ENCODE measurements around the gene EVI5.
"Not testable (repeated sequence)": the region's sequence is repeated elsewhere in the genome, so short reads cannot be mapped to it uniquely, and the experiment has no call there.

The EVI5 gene

DNA sequence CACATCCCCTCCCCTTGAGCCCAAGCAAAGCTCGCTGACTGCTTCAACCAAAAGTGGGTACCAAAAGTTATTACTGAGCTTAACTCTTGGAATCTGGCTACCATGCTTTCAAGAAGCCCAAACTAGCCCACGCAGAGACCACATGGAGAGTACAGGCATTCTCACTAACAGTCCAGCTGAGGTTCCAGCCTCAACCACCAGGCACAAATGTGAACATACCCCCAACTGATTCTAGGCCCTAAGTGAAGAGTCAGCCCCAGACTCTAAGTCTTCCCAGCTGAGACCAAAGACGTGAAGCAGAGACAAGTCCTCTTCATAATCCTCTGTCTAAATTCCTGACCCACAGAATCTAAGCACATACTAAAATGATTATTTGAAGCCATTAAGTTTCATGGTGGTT is 36.8 kb downstream of the EVI5 start:
- no peak for DNase-seq (ENCODE audit: low read depth)

DNA sequence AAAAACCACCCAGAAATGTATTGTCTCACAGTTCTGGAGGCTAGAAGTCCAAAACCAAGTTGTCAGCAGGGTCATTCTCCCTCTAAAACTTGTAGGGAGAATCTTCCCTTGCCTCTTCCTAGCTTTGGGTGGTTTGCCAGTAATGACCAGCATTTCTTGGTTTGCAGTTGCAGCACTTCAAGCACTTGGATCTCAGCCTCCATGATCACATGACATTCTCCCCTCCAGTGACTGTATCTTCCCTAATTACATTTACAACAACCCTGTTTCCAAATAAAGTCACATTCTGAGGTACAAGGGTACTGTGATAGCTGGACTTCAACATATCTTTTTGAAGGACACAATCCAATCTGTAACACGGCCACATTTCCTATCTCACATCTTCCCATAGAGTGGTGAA is 37.2 kb downstream of the EVI5 start:
- DNase-seq (ENCODE audit: low read depth), result no peak

DNA sequence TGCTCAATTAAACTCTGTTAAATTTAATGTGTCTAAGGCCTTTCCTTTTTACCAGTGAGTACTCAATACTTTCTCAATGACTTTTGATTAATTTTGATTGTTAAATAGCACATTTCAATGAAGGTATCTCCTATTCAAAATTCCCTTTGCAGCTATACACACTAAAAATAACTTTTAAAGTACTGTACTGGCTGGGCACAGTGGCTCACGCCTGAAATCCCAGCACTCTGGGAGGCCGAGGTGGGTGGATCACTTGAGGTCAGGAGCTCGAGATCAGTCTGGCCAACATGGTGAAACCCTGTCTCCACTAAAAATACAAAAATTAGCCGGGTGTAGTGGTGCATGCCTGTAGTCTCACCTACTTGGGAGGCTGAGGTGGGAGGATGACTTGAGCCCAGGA is 38.7 kb downstream of the EVI5 start:
- not testable (repeated sequence) for DNase-seq (ENCODE audit: low read depth)

DNA sequence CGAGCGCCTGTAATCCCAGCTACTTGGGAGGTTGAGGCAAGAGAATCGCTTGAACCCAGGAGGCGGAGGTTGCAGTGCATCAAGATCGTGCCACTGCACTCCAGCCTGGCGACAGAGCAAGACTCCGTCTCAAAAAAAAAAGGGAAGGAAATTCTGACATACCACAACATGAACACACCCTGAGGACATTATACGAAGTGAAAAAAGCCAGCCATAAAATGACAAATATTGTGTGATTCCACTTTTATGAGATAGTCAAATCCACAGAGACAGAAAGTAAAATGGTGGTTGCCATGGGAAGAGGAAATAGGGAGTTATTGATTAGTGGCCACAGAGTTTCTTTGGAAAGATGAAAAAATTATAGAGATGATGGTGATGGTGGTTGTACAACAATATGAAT is 41.7 kb downstream of the EVI5 start:
- DNase-seq (ENCODE audit: low read depth), result no peak

DNA sequence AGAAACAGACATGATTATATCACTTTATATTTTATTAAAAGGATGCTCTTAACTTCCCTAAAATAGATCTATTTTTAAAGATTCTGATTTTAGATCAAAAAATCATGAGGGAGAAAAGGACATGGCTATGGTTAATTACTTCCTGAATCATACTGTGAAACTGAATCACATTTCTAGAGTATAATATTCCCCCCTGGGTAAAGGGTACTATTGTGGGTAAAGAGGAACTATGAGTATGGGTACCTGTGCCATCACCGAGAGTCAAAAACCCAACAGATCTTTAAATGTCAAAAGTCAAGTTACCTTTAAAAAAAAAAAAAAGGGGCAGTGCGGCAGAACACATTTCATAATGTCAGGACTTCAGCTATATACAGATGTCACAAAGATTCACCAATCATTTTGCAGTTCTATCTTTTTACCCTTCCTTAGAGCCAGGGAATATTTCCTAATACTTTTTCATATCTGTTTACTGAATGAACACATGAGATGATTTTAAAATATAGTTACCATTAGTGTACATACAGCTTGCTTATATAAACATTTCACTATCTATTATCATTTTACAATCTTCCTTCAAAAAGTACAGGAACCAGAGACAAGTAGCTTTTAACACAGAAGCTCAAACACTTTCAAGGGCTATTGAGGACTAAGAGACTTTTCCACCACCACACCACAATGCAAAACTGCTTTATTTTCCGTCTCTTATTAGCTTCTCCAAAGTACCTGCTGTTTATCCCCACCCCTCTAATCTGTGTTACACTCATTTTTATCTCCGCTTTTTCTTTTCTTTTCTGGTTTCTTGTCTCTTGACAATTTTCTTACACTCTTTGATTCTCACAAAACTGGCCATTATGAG is 45.0 kb downstream of the EVI5 start:
- DNase-seq (ENCODE audit: low read depth), result no peak

DNA sequence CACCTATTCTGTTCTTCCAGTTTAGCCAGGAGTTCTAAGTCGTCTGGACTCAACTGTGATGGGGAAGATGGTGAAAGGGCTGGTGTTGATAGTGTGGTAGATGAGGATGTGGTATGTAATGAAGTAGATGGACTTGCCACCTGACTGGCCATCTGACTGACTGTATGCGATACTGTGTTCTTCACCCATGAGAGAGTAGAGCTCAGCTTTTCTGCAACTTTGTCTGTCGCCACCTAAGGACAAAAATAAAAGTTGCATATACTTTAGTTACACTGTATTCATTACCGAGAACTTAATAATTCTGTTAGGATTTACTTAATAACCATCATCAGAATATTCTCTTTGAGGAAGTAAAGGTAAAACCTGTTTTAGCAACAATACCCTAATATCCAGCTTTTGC is 48.5 kb downstream of the EVI5 start:
- no peak for DNase-seq (ENCODE audit: low read depth)

DNA sequence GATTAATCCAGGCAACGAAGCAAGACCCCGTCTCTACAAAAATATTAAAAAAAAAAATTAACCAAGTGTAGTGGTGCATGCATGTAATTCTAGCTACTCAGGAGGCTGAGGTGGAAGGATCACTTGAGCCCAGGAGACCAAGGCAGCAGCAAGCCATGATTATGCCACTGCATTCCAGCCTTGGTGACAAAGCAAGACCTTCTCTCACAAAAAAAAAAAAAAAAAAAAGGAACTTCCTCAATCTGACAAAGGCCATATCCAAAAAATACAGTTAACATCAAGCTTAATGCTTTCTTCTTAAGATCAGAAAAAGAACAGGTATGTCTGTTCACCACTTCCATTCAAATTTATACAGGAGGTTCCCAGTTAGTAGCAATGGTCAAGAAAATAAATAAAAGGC is 54.4 kb downstream of the EVI5 start:
- DNase-seq (ENCODE audit: low read depth), result no peak

DNA sequence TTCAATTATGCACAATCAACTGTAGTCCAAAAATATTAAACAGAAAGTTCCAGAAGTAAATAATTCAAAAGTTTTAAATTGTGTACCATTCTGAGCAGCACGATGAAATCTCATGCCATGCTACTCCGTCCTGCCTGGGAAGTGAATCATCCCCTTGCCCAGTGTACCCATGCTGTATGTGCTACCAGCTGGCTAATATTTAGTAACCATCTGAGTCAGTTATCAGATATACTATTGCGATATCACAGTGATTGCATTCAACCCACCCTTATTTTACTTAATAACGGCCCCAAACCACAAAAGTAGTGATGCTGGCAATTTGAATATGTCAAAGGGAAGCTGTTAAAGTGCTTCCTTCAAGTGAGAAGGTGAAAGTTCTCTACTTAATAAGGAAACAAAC is 56.2 kb downstream of the EVI5 start:
- DNase-seq (ENCODE audit: low read depth), result no peak

DNA sequence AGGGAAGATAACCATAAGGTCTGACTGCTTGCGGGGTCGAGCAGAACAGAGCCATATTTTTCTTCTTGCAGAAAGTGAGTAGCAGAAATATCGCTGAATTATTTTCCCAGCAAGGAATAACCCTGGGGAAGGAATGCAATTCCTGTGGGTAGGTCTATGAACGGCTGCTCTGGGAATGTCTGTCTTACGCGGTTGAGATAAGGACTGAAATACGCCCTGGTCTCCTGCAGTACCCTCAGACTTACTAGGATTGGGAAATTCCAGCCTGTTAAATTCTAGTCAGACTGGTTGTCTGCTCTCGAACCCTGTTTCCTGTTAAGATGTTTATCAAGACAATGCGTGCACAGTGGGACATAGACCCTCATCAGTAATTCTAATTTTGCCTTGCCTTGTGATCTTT is 61.2 kb downstream of the EVI5 start:
- not testable (repeated sequence) for DNase-seq (ENCODE audit: low read depth)

DNA sequence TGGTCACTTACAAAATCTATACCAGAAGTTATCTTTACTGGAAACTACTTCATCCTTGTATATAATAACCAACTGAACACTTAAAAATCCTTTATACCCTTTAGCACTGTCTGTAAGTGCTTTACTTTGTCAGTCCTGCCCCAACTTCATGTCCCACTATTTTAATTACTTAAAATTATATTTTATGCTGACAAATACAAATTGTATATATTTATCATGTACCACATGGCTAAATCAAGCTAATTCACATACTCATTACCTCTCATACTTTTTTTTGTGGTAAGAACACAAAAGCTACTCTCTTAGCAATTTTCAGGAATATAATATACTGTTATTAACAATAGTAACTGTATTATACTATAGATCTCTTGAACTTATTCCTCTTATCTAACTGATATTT is 63.0 kb downstream of the EVI5 start:
- no peak for DNase-seq (ENCODE audit: low read depth)

DNA sequence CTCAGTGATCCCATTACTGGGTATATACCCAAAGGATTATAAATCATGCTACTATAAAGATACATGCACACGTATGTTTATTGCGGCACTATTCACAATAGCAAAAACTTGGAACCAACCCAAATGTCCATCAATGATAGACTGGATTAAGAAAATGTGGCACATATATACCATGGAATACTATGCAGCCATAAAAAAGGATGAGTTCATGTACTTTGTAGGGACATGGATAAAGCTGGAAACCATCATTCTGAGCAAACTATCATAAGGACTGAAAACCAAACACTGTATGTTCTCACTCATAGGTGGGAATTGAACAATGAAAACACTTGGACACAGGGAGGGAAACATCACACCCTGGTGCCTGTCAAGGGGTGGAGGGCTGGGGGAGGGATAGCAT is 63.8 kb downstream of the EVI5 start:
- DNase-seq (ENCODE audit: low read depth), result not testable (repeated sequence)

DNA sequence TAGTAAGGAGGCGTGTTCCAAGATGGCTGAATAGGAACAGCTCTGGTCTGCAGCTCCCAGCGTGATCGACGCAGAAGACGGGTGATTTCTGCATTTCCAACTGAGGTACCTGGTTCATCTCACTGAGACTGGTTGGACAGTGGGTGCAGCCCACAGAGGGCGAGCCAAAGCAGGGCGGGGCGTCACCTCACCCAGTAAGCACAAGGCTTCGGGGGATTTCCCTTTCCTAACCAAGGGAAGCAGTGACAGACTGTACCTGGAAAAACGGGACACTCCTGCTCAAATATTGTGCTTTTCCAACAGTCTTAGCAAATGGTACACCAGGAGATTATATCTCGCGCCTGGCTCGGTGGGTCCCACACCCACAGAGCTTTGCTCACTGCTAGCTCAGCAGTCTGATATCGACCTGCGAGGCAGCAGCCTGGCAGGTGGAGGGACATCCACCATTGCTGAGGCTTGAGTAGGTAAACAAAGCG is 69.4 kb downstream of the EVI5 start:
- DNase-seq (ENCODE audit: low read depth), result not testable (repeated sequence)

DNA sequence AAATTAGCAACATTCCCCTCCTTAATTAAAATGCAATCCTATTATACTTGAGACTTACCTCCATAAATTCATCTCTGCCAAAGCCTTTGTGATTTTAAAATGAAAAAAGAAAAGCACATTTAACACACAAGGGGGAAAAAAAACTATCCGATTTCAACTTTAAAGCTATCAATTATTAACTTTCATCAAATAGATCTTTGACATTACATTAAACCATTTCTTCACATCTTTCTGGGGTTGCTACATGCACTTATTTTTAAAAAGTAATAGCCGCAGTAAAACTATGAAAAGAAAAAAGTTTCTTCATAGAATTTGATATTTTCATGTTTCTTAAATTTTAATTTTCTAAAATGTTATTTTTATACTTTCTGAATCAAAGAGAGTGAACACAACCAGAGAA is 71.0 kb downstream of the EVI5 start:
- DNase-seq (ENCODE audit: low read depth), result no peak

DNA sequence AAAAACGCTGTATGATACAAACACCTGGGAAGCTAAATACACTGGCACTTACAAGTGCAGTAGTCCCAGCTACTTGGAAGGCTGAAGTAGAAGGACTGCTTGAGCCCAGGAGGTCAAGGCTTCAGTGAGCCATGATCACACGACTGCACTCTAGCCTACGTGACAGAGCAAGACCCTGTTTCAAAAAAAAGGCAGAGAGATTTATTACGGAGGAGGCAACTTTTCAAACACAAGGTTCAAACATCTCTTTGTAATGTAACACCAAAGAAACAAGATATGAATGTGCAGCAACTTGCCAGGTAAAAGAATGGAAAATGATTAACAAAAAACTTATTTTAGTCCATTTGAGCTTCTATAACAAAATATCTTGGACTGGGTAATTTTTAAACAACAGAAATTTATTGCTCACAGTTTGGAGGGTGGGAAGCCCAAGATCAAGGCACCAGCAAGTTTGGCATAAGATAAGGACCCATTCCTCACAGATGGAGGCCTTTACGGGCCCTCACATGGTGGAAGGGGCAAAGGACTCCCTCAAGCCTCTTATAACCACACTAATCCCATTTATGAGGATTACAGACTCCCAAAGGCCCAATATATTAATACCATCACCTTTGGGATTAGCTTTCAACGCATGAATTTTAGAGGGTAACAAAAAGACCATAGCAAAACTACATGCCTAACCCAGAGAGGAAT is 73.3 kb downstream of the EVI5 start:
- no peak for DNase-seq (ENCODE audit: low read depth)

DNA sequence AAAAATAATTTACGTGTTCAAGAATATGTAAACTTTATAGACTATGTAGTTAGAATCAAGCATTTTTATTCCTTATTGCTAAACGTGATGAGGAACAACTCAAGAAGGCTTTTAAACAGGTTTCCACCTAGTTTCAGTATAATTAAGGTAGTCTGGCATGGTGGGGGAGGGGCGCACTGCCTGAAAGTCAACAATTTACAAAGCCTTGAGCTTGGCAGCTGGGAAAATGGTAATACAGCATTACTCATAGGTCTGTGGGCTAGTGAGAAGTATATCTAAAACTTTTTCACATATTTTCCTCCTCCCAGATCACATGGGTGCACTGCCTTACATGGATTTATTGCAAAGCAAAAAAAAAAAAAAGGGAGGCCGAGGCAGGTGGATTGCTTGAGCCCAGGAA is 75.2 kb downstream of the EVI5 start:
- DNase-seq (ENCODE audit: low read depth), result peak; percentile 29

DNA sequence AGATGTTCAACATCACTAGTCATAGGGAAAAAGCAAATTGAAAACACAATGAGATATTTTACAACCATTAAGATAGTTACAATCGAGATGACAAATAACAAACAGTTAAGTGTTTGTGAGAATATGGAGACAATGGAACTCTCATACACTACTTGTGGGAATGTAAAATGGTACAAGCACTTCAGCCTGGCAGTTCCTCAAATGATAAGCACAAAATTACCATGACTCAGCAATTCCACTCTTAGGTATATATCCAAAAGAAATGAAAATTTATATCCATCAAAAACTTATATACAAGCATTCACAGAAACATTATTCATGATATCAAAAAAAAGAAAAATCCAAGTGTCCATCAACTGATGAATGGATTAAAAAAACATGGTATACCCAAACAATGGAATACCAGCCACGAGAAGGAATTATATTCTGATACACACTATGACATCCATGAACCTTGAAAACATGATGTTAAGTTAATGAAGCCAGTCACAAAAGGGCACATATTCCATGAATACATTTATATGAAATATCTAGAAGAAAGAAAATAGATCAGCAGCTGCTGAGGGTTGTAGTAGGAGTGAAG is 76.4 kb downstream of the EVI5 start:
- DNase-seq (ENCODE audit: low read depth), result no peak

DNA sequence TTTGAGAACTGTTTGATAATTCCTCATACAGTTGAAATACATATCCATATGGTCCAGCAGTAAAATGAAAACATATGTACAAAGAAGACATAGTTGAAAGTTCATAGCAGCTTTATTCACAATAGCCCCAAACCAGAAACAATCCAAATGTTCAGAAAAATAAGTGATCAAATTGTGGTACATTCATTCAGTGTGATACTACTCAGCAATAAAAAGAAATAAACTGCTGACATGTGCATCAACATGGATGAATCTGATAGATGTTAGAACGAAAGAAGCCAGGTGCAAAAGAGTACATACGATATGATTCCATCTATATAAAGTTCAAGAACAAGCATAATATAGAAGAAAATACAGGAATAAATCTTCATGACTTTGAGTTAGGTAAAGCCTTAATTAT is 77.2 kb downstream of the EVI5 start:
- DNase-seq (ENCODE audit: low read depth), result no peak

DNA sequence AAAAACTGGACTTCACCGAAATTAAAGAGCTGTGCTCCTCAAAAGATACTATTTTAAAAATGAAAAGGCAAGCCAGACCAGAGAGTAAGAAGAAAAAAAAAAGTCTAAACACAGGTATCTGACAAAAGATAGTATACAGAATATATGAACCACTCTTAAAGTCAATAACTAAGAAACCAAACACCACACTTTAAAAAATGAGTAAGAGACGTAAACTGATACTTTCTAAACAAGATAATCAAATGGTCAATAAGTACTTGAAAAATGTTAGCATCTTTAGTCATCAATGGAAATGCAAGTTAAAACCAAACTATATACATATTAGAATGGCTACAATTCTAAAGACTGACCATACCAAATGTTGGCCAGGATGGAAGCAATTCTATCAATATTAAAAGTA is 77.6 kb downstream of the EVI5 start:
- no peak for DNase-seq (ENCODE audit: low read depth)

DNA sequence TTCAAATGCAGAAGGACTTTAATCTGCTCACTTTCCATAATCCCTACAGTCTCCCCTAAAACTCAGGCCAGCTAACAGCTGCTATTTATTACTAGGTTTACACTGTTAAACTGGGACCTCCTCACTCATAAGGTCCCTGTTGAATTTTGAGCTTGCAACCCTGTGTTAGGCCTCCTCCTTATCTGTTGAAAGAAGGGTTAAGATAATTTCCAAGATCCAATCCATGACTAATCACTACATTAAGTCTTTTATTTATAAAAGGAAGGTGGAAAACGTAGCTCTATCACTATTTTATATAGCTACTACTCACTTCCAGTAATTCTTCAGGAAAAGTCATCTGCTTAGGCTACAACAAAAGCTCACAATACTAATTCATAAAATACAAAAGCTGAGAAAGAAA is 79.5 kb downstream of the EVI5 start:
- no peak for DNase-seq (ENCODE audit: low read depth)

DNA sequence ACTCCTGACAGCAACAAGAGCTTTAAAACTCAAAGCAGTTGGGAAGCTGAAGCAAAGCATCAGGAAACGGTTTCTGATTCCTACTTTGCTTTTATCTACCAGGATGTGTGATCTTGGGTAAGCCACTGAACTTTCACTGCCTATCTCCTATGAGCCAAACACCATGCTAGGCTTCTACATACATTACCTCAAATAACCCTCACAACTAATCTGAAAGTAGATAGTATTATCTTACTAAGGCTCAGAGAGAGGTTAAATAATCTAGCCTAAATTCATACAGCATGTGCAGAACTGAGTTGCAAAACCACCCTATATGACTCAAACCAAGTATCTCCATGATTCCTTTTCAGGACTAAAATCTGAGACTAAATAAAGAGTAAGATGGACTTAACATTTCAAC is 83.8 kb downstream of the EVI5 start:
- no peak for DNase-seq (ENCODE audit: low read depth)

DNA sequence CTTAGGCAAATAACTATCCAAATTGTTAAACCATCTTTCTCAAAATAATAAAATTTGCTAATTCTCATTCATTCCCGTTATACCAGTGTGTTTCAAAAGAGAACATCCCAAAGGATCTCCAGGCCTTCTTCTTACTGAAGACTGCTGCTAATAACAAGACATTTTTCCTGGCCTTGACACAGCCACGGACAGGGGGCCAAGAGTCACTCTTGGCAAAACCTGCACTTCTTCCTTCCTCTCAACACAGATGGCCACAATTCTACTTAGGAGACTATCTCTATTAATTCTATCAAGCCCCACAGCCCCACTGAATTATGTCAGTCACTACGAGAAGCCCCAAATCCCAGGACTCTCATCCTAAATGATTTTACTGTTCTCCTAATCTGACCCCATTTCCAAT is 86.0 kb downstream of the EVI5 start:
- no peak for DNase-seq (ENCODE audit: low read depth)

DNA sequence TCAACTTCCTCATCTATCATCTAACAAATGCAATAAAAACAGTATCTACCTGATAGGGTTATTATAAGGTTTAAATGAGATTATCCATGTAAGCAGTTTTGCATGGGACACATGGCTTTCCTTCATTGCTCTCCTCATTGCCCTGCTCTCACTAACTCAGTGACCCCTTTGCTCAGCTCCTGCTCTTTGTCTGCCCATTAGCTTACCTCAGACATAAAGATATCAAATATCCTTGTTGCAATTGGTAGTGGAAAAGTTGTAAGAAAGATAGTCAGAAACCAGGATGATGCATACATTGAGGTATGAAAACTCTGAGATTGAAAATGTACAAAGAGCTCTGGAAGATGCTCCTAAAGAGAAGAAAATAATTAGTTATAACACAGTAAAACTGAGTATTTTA is 89.8 kb downstream of the EVI5 start:
- DNase-seq (ENCODE audit: low read depth), result no peak

DNA sequence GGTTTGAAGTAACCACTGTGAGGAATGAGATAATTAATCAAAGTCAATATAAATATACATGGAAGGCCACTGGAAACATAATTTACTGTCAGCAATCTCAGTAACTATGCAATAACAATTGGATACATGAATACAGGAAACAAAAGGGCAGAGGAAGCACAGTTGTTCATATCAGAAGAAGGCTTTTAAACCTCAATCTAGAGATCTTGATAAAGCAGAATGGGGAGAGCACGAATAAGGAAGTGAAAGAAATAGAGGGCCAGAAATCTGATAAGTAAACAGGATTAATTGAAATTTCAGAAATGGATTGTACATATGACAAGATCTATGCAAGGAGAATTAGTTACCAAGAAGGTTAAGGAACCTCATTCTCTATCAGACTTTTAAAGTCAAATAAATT is 93.0 kb downstream of the EVI5 start:
- DNase-seq (ENCODE audit: low read depth), result no peak

Data from HS-27A (cell line).